Left ventricle myocardium inferior (tissue), 1 donor: ENCODE data around the gene BARX2. TPM values are rescaled to one million over a fixed set of nuclear protein-coding genes. Genes with fewer than 3 reads are reported as not detected.

Experiments
- DNase-seq: peaks from one replicate; pipeline ENCODE4 v3.0.0-alpha.2; 2020
- H3K27ac ChIP-seq: fragments of 200-600 bp; replicated peaks from 2 replicates; pipeline ENCODE4 v1.8.0; 2021
- H3K27me3 ChIP-seq: fragments of 200-600 bp; 2 replicates; pipeline ENCODE4 v1.8.0; 2021; ENCODE audit warnings: low read depth
- H3K36me3 ChIP-seq: fragments of 200-600 bp; 2 replicates; pipeline ENCODE4 v1.8.0; 2021
- H3K4me1 ChIP-seq: fragments of 200-600 bp; 2 replicates; pipeline ENCODE4 v1.8.0; 2021
- H3K4me3 ChIP-seq: fragments of 200-600 bp; 2 replicates; pipeline ENCODE4 v1.8.0; 2021; ENCODE audit warnings: mild to moderate bottlenecking, moderate library complexity
- H3K9me3 ChIP-seq: fragments of 200-600 bp; replicated peaks from 2 replicates; pipeline ENCODE4 v1.8.0; 2021
- intact Hi-C: fragments of 100-400 bp; cut with micrococcal nuclease; formaldehyde crosslinking; loops from one replicate; pipeline ENCODE4 v1.11.0; 2022
- total RNA-seq: library from RNA; stranded (reverse); fragmentation: NEBNext Ultra II Directional; extraction: Animal tissue kit (Norgen Biotek cat#: 25700); gene quantifications from one replicate; pipeline ENCODE4 v1.2.1, GENCODE V29; 2021
- TF ChIP-seq, protein P1 (sequence below): fragments of 200-600 bp; IDR thresholded peaks from 2 replicates; pipeline ENCODE4 v1.8.0; 2021; ENCODE audit warnings: antibody characterized with exemption, mild to moderate bottlenecking, borderline replicate concordance
- donor health status: DM: no; HTN: yes; CAD: no; lungs with severe emphysema.

The BARX2 gene
- total RNA-seq, 1 donor from 2014 or later: not detected

DNA sequence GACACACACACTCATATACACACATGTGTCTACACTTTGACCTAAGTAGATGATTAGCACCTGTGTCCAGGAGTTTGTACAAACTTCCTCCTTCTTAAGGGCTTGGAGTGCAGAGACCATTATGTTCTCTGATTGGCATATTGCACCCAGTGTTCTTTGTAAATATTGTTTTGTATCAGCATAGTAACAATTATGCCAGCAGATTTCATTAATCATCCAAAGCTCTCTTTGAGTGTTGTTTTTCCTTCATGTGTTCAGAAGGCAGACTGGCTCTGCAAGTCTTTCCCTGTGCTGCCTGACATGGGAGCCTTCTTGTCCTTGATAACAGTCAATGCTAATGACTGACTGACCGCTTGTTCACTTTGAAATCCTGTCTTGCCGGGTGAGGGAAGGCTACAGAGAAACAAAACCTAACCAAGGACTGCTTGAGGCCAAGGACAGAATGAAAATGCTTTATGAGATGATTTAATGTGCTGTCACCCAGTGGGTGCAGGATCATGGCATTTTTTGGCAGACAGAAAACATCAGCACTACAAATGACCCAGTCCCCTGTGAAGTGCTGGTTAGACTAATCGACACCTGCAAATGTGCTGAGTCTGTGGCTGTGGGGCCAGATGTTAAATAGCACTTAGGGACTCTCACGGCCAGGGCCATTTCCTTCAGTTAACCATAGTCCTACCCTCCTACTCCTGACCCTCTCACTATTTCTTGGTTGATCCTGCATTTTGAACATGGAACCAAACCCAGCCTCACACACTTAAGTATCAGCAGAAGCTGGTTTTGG lies 6.6 kb upstream of the BARX2 start:
- Histone ChIP-seq H3K4me3 (no peak overlapping the region), H3K4me1 (peaks cover 17% of the 10 kb centered on the region), H3K27ac (no peak overlapping the region), H3K27me3 (peaks cover 100% of the 10 kb centered on the region), H3K9me3 (no peaks in the 10 kb centered on the region), H3K36me3 (no peaks in the 10 kb centered on the region)
- TF ChIP-seq, protein P1, sequence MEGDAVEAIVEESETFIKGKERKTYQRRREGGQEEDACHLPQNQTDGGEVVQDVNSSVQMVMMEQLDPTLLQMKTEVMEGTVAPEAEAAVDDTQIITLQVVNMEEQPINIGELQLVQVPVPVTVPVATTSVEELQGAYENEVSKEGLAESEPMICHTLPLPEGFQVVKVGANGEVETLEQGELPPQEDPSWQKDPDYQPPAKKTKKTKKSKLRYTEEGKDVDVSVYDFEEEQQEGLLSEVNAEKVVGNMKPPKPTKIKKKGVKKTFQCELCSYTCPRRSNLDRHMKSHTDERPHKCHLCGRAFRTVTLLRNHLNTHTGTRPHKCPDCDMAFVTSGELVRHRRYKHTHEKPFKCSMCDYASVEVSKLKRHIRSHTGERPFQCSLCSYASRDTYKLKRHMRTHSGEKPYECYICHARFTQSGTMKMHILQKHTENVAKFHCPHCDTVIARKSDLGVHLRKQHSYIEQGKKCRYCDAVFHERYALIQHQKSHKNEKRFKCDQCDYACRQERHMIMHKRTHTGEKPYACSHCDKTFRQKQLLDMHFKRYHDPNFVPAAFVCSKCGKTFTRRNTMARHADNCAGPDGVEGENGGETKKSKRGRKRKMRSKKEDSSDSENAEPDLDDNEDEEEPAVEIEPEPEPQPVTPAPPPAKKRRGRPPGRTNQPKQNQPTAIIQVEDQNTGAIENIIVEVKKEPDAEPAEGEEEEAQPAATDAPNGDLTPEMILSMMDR: no peak
- intact Hi-C loops: no loop called here
- DNase-seq: no peak

DNA sequence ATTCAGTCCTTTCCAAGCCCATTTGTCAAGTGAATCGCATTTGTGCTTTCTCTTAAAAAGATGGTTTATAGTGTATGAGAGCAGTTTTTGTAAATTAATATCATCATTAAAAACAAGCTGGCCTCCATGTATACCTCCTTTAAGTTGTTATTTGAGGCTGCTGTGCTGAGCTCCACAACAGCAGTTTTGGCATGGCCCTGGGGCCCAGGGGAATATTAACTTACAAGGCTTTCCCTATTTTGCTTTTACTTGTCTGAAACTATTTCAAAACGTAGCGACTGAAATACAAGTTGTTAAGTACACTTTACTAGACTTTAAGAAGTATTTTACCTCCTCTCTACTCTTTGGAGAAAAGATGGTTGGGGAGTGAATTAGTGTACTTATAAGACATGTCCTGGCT lies 4.9 kb upstream of the BARX2 start:
- Histone ChIP-seq H3K4me3 (no peak overlapping the region), H3K9me3 (no peaks in the 10 kb centered on the region), H3K4me1 (peaks cover 33% of the 10 kb centered on the region), H3K27ac (no peak overlapping the region), H3K27me3 (peaks cover 100% of the 10 kb centered on the region), H3K36me3 (no peaks in the 10 kb centered on the region)
- DNase-seq: no peak
- intact Hi-C loops: no loop called here
- TF ChIP-seq, protein P1: no peak

DNA sequence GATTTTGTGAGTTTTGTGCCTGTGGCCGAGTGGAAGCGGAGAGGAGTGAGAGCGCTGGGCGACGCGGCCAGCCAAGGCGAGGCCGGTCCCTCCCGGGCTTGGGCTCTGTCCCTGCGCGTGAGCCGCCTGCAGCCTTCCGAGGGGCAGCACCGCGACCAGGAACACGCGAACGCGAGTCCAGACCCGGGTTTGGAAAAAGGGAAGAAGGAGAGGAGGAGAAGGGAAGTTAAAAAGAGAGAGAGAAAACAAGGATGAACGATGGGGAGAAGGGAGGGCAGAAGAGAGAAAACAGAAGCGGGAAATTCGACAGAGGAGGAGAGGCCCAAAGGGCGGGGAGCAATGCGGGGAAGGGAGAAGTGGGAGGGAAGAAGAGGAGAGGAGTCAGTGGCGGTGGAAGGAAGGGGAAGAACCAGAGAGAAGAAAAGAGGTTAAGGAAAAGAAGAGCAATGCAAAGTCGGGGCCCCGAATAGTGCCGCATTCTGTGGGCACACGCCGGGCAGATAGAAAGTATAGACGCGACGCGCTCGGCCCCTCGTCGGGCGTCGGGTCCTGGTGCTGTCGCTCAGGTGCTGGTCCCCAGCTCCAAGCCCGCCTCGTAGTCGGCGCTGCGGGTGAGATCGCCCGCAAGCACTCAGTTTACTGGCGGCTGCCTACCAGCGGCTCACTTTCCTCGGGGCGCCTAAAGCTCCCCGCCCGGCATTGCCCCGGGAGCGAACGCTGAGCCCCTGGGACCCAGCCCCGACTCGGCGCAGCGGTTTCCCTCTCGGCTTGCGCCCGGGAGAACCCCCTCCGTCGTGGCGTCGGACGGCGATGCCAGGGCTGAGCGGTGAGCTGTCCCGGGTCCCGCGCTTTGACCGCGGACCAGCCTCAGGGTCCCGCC lies 2.8 kb upstream of the BARX2 start:
- DNase-seq: no peak
- intact Hi-C loops: no loop called here
- TF ChIP-seq, protein P1: no peak
- no peak overlapping the region for H3K27ac ChIP-seq
- H3K27me3 ChIP-seq: peaks cover 100% of the 10 kb centered on the region
- H3K4me1 ChIP-seq: peaks cover 38% of the 10 kb centered on the region
- H3K36me3 ChIP-seq: no peaks in the 10 kb centered on the region
- no peaks in the 10 kb centered on the region for H3K9me3 ChIP-seq
- H3K4me3 ChIP-seq: peak overlapping the region; percentile 56

DNA sequence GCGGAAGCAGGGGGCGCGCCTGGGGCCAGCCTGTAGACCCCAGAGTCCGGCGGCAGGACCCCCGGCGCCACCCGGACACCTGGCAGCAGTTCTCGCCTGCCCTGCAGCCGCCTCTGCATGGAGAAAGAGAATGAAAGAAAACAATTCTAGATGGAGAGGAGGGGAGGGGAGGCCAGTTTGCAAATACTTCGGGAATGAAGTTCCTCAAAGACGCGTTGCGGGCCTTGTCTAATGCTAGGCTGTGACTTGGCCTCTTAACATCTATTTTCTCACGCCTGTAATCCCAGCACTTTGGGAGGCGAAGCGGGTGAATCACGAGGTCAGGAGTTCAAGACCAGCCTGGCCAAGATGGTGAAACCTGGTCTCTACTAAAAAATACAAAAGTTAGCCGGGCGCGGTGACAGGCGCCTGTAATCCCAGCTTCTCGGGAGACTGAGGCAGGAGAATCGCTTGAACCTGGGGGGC lies 2.1 kb upstream of the BARX2 start:
- no peaks in the 10 kb centered on the region for H3K36me3 ChIP-seq
- no peak overlapping the region for H3K27ac ChIP-seq
- H3K4me3 ChIP-seq: peak overlapping the region; percentile 56
- intact Hi-C loops: no loop called here
- no peak for DNase-seq
- TF ChIP-seq, protein P1: no peak
- peaks cover 38% of the 10 kb centered on the region for H3K4me1 ChIP-seq
- peaks cover 100% of the 10 kb centered on the region for H3K27me3 ChIP-seq
- no peaks in the 10 kb centered on the region for H3K9me3 ChIP-seq

DNA sequence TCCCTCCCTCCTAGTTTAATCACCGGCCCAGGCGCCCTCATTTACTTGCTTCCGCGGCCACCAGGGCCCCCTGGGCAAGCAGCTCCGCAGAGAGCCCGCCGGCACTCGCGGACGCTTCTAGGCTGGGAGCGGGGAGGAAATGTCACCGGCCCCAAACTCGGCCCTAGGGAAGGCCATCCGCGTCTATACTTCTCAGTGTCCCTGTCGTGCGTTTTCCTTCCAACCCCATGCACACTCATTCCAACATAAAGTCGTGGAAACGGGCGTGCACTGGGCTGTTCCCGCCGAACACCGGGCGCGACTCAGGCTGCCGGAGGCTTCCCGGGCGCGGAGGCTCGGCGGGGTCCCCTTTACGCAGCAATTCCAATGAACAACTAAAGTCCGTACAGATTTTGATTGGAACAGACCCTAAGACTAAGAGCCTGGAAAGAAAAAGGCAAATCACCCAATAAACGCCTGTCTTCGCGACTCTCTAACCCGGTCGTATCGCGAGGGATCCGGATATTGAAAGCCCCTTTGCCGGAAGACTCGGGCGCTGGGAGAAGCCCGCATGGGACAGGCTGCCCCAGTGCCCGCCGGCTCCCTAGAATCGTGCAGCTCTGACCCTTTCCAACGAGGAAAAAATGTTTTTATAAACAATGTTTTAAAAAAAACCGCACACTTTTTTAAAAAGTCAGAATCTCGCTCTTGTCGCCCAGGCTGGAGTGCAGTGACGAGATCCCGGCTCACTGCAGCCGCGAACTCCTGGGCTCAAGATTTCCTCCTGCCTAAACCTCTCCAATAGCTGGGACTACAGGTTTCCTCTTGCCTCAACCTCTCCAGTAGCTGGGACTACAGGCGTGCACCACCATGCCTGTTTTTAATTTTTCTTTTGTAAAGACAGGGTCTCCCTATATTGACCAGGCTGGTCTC lies 1.3 kb upstream of the BARX2 start:
- TF ChIP-seq, protein P1: no peak
- Histone ChIP-seq H3K9me3 (no peaks in the 10 kb centered on the region), H3K36me3 (no peaks in the 10 kb centered on the region), H3K4me3 (peak overlapping the region; percentile 56), H3K4me1 (peaks cover 38% of the 10 kb centered on the region), H3K27me3 (peaks cover 100% of the 10 kb centered on the region), H3K27ac (no peak overlapping the region)
- DNase-seq: no peak
- intact Hi-C loops: no loop called here
